Dedifferentiated amniotic fluid mesenchymal stem cell (primary cell): Measurements from ENCODE around the gene GRIK5.
A peak's percentile ranks its signal among the peaks of the same experiment; 100 is the strongest.
"Not testable (repeated sequence)": the region's sequence is repeated elsewhere in the genome, so short reads cannot be mapped to it uniquely, and the experiment has no call there.

Experiments used
- DNase-seq: peaks from one replicate; pipeline ENCODE4 v3.0.0-alpha.2; 2016; ENCODE audit errors: extremely low spot score

GRIK5 gene

GRCh38 chr19:42051166-42052115, 18.6 kb downstream of the GRIK5 start:
- DNase-seq = no peak

DNA sequence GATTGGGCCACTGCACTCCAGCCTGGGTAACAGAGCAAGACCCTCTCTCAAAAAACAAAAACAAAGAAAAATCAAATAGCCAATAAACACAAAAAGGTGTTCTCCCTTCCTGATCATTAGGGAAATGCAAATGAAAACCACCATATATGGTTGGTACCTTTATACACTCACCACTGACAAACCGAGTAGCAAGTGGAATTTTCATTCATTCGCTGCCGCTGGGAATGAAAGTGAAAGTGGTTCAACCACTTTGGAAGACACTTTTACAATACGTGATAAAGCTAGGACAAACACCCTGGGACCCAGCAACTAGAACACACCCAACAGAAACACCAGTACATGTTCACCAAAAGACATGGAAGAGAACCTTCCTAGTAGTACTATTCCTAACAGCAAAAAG, 21.0 kb downstream of the GRIK5 start:
- no peak for DNase-seq

GRCh38 chr19:42045575-42045974, 24.4 kb downstream of the GRIK5 start:
- DNase-seq = no peak

- no peak for DNase-seq
These were observed 27.4 kb downstream of the GRIK5 start for GRCh38 chr19:42042455-42043170.

DNA sequence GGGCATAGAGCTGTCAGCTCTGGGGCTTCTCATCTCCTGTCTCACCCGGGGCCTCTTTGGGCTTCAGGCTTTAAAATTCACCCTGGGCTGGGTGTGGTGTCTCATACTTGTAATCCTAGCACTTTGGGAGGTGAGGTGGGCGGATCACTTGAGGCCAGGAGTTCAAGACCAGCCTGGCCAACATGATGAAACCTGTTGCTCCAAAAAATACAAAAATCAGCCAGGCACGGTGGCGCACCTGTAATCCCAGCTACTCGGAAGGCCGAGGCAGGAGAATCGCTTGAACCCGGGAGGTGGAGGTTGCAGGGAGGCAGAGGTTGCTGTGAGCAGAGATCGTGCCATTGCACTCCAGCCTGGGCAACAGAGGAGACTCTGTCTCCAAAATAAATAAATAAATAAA, 29.5 kb downstream of the GRIK5 start:
- not testable (repeated sequence) for DNase-seq

- no peak for DNase-seq
These were observed 30.0 kb downstream of the GRIK5 start for GRCh38 chr19:42040031-42040430.

- DNase-seq = no peak
These were observed 31.3 kb downstream of the GRIK5 start for GRCh38 chr19:42038666-42039065.

DNA sequence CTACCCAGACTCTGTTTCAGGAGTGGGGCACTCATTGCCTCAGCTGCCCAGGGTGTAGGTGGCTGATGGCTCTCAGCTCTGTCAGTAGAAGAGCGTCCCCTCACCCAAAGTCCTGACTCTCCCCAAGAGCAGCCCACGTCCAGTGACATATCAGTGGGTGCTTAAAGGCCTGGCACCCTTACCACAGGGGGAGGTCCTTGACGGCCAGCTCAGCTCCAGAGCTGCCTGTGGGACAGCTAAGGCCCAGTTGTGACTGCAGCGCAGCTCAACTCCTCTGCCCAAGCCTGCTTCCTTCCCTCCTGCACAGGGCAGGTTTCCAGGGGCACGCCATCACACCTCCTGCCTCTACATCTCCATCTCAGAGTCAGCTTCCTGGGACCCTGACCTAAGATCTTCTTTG, 32.4 kb downstream of the GRIK5 start:
- DNase-seq = no peak

GRCh38 chr19:42034640-42035391, 35.2 kb downstream of the GRIK5 start:
- DNase-seq = peak; percentile 71

DNA sequence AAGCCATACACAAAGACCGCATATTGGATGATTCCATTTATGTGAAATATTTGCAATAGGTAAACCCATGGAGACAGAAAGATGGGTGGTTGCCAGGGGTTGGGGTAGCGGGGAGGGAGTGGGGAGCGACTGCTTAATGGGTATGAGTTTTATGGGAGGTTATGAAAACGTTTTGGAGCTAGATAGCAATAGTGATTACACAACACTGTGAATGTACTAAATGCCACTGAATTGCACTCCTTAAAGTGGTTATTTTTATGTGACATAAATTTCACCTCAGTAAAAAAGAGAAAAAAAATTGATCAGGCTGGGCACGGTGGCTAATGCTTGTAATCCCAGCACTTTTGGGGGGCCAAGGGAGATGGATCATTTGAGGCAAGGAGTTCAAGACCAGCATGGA, 36.6 kb downstream of the GRIK5 start:
- no peak for DNase-seq

DNA sequence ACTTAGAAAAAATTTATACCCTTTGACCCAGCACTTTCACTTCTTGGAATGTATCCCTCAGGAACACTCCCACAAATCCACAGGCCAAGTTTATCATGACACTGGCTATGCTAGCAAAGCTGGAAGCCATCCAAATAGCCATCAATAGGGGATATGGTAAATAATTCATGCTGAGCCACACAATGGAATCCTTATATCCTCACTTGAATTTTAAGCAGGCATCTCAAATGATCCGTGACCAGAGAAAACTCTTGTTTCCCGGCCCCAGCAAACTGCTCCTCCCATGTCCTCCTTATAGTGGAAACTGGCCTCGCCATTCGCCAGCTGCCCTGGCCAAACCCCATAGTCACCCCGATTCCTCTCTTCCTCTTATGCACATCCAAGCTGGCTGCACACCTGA, 37.6 kb downstream of the GRIK5 start:
- no peak for DNase-seq

DNA sequence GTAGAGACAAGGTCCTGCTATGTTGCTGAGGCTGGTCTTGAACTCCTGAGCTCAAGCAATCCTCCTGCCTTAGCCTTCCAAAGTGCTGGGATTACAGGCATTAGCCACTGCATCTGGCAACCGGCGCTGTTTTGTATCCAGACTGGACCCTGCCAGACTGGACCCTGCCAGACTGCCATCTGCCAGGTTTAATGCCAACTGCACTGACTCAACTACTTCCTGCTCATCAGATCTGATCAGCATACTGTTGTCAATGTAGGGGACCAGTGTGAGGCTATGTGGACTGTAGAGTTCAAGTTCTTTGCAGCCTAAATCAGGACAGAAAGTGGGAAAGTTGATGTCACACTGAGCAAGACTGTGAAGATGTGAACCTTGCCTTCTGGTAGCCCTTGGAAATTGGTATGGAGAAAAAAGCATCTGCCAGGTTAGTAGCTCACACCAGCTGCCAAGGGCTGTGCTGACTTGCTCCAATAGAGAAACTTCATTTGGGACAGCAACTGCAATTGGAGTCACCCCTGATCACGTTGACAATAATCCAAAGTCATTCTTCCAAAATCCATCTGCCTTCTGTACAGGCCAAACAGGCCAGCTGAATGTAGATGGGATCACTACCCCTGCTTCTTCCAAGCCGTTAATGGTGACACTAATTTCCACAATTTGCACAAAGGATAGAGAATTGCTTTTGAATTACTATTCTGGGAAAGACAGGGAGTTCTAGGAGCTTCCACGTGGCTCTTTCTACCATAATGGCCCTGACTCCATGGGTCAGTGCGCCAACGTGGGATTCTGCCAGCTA, 39.2 kb downstream of the GRIK5 start:
- DNase-seq = no peak

GRCh38 chr19:42028304-42029216, 41.4 kb downstream of the GRIK5 start:
- no peak for DNase-seq

DNA sequence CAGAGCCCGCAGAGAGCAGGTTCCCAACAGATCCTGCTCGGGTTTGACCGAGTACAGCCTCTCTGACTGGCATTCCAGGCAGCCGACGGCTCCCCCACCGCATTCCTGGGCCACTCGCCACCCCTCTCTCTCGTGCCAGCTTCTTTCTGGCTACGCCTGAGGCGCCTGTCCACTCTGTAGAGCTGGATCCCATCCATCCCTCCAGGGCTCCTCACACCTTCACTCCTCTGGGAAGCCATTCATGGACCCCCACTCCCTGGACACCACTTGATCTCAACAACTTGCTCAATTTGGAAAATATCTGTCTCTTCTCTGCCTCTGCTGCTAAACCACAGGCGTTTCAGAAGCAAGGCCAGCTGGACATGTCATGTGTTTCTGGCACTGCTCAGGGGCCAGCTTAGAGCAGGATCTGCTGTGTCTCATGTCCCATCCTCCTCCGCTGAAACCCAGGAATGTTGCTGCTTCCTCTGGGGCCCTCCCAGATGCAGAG, 45.3 kb downstream of the GRIK5 start:
- peak; percentile 62 for DNase-seq

DNA sequence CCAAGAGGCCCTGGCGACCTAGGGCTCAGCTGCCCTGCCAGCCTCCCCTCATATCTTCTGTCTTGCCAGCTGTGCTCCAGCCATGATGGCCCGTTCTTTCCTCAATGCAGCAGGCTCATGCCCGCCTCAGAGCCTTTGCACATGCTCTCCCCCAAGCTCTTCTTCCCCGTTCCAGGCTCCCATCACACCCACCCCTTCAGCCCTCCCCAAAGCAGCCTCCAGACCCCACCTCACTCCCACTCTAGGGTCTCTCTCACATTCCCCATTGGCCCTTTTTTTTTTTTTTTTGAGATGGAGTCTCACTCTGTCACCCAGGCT, 46.1 kb downstream of the GRIK5 start:
- no peak for DNase-seq

DNA sequence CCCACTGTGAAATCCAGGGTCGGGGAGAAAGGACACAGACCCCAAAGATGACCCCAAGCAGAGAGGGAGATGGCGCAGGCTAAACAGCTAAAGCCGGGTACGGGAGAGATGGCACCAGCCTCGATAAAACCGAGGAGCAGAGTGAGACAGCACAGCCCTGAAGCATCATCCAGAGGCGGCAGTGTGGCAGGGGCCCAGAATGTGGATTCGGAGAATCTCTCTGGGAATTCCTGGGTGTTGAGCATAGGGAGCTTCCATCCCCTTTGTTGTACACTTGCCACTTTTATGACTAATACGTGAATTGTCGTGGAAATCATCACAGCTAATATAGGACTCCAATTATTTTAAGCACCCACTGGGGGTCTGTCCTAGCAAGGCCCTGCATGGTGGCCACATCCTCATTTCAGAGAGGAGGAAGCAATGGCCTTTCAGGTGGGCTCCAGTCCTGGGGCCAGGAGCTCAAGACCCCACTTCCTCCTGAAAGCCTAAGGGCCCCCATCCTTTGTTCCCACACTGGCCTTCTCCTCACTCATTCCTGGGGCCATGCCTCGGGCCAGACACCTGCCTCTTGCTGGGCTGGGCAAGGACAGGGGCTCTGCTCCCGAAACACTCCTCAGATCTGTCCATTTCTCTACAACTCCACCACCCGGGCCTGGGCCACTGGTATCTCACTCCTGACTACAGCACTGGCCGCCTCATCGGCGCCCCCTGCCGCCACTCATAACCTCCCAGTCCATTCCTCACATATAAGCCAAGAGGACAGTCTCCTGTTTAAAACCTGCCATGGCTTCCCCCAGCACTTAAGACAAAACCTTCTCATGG, 46.7 kb downstream of the GRIK5 start:
- no peak for DNase-seq

- DNase-seq = no peak
These were observed 47.4 kb downstream of the GRIK5 start for GRCh38 chr19:42022616-42023015.

DNA sequence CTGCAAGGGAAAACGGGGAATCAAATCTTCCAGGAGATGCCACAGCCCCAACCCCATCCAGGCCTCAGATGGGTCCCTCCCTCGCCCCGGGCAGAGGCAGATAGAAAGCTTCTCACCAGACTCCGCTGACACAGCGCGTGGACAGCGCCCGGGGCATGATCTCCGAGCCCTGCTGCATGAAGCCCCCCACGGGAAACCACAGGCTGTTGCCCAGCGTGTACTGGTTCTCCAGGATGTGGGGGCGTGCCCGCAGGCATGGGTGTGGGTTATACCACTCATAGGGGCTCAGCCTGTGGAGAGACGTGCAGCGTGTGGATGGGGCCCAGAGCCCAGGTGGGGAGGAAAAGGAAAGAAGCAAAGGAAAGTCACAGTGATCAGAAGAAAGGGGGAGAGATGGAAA, 48.8 kb downstream of the GRIK5 start:
- DNase-seq = no peak

GRCh38 chr19:42018503-42019193, 51.4 kb downstream of the GRIK5 start:
- no peak for DNase-seq
